PC-9 (cell line): ENCODE data around the gene SLC66A1.

Experiments used
- EZH2 ChIP-seq: fragments of 200-600 bp; sonication (generic); IDR thresholded peaks from 2 replicates; pipeline ENCODE4 v1.8.0; 2017; ENCODE audit warnings: antibody characterized with exemption, low read depth
- TF ChIP-seq, protein P1 (sequence below): fragments of 200-600 bp; sonication (generic); conservative IDR thresholded peaks from 2 replicates; pipeline ENCODE4 v1.6.1; 2017; ENCODE audit warnings: mixed run types, antibody characterized with exemption, mild to moderate bottlenecking, moderate library complexity

GRCh38 chr1:19321071-19321470 lies 8.9 kb downstream of the SLC66A1 start:
- TF ChIP-seq, protein P1, sequence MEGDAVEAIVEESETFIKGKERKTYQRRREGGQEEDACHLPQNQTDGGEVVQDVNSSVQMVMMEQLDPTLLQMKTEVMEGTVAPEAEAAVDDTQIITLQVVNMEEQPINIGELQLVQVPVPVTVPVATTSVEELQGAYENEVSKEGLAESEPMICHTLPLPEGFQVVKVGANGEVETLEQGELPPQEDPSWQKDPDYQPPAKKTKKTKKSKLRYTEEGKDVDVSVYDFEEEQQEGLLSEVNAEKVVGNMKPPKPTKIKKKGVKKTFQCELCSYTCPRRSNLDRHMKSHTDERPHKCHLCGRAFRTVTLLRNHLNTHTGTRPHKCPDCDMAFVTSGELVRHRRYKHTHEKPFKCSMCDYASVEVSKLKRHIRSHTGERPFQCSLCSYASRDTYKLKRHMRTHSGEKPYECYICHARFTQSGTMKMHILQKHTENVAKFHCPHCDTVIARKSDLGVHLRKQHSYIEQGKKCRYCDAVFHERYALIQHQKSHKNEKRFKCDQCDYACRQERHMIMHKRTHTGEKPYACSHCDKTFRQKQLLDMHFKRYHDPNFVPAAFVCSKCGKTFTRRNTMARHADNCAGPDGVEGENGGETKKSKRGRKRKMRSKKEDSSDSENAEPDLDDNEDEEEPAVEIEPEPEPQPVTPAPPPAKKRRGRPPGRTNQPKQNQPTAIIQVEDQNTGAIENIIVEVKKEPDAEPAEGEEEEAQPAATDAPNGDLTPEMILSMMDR: no peak
- TF ChIP-seq EZH2: no peak
